Heart right ventricle (tissue), 16 donors: ENCODE data around the gene FARP1. TPM values are rescaled to one million over a fixed set of nuclear protein-coding genes. Genes with fewer than 3 reads are reported as not detected.

Experiments
- ATAC-seq, 8 donors: fragments of 200-7000 bp; cut with Tn5 transposase; one replicate each; pipeline ENCODE4 v1.9.1; 2020; ENCODE audit warnings: mild to moderate bottlenecking in 8 of 8, moderate library complexity in 8 of 8, moderate number of reproducible peaks in 1 of 8
- DNase-seq, 2 donors: peaks; one replicate each; pipeline ENCODE4 v3.0.0-alpha.2; 2020
- H3K27ac ChIP-seq, 10 donors: fragments of 200-600 bp; sonication (generic) in 2 of 10; one replicate each; pipeline versions ENCODE4 v1.5.0 to v1.8.0; 2020 to 2022; ENCODE audit warnings: mild to moderate bottlenecking in 3 of 10
- H3K27me3 ChIP-seq, 7 donors: fragments of 200-600 bp; one replicate each; pipeline ENCODE4 v1.8.0; 2021 to 2022; ENCODE audit warnings: mild to moderate bottlenecking in 2 of 7
- H3K36me3 ChIP-seq, 9 donors: fragments of 200-600 bp; sonication (generic) in 1 of 9; one replicate each; pipeline versions ENCODE4 v1.5.0 to v1.8.0; 2020 to 2022; ENCODE audit warnings: mild to moderate bottlenecking in 2 of 9
- H3K4me1 ChIP-seq, 9 donors: fragments of 200-600 bp; sonication (generic) in 1 of 9; one replicate each; pipeline versions ENCODE4 v1.5.0 to v1.8.0; 2020 to 2022; ENCODE audit warnings: mild to moderate bottlenecking in 4 of 9
- H3K4me3 ChIP-seq, 10 donors: fragments of 200-600 bp; sonication (generic) in 2 of 10; one replicate each; pipeline versions ENCODE4 v1.5.0 to v1.8.0; 2020 to 2022; ENCODE audit warnings: mild to moderate bottlenecking in 7 of 10, moderate library complexity in 2 of 10
- H3K9me3 ChIP-seq, 11 donors: fragments of 200-600 bp in 10 of 11; sonication (generic) in 2 of 11; one replicate each; pipeline versions ENCODE4 v1.5.0 to v1.8.0; 2013 to 2022; ENCODE audit warnings: mild to moderate bottlenecking in 2 of 11, control low read depth in 1 of 11, moderate library complexity in 1 of 11
- WGBS, 2 donors: extraction: QIAGEN DNeasy Blood & Tissue Kit; methylation state at CpG; one replicate each; pipeline ENCODE4 v1.1.7; 2013; ENCODE audit warnings: inconsistent platforms in 1 of 2; 5-methylcytosine and 5-hydroxymethylcytosine counted together
- intact Hi-C, 10 donors: fragments of 100-400 bp; cut with DNase I; formaldehyde crosslinking; loops; one replicate each; pipeline versions ENCODE4 v1.11.1 to v1.14.2; 2022
- polyA plus RNA-seq, 2 donors: library from polyadenylated mRNA; stranded (reverse); fragments of 200-250 nt; gene quantifications; one replicate each; pipeline ENCODE4 v1.2.3, GENCODE V29; 2013
- total RNA-seq, 10 donors: library from RNA; stranded (reverse); fragmentation: NEBNext Ultra II Directional in 3 of 10; extraction: Animal tissue kit (Norgen Biotek cat#: 25700) in 3 of 10; gene quantifications; one replicate each; pipeline versions ENCODE4 v1.2.1 to v1.2.4, GENCODE V29; 2021 to 2023
- TF ChIP-seq, protein P1 (sequence below), 9 donors: fragments of 200-600 bp; sonication (generic) in 2 of 9; IDR thresholded peaks; one replicate each; pipeline versions ENCODE4 v1.5.0 to v1.8.0; 2021 to 2022; ENCODE audit warnings: antibody characterized with exemption in 9 of 9, mild to moderate bottlenecking in 5 of 9, moderate library complexity in 1 of 9
- donor health status: Arrhythmogenic right ventricular cardiomyopathy.
- donor health status: ischemic (EF 13 %, LVEDD 7.1; RV severe dilation, severe dysfunction).
- donor health status: healthy with polysubstance abuse.
- donor health status: DM: no; HTN: yes; CAD: no.
- donor health status: DM: no; HTN: no; CAD: no.
- donor health status: ischemic (EF 25% LVEDD 6.9; RV normal size, moderate dysfunction).
- donor health status: ischemic (EF 25% LVEDD 5.7; RV mildly dilated, moderate dysfunction).
- donor health status: healthy.
- donor health status: DM: yes; HTN: yes; CAD: no.
- donor health status: Ischemic cardiomyopathy.
- donor health status: ischemic (EF 35%, LVEDD 5.7; RV mildly dilated, moderate dysfunction).
- donor health status: nonischemic (EF 11% LVEDD 7.7; RV severe dilation, severe dysfunction).
- donor health status: DM: yes; HTN: yes; CAD: no.
- donor health status: PGD.
- donor health status: ischemic (EF 29% LVEDD 5.4; RV normal size, mild dysfunction).
- donor health status: nonischemic (EF 23%, LVEDD 6.1; RV moderate dilation, normal function).

The FARP1 gene
- total and polyA plus RNA-seq, 12 donors, result 6.9 to 72.9 (median 17.1) TPM

- Histone ChIP-seq H3K27me3 (no peaks in the 10 kb centered on the region), H3K9me3 (no peaks in the 10 kb centered on the region), H3K36me3 (no peaks in the 10 kb centered on the region), H3K4me1 (peaks cover 0 to 31% (median 0%) of the 10 kb centered on the region in 9 donors), H3K4me3 (no peak overlapping the region), H3K27ac (no peak overlapping the region)
- no peak for DNase-seq
- TF ChIP-seq, protein P1, sequence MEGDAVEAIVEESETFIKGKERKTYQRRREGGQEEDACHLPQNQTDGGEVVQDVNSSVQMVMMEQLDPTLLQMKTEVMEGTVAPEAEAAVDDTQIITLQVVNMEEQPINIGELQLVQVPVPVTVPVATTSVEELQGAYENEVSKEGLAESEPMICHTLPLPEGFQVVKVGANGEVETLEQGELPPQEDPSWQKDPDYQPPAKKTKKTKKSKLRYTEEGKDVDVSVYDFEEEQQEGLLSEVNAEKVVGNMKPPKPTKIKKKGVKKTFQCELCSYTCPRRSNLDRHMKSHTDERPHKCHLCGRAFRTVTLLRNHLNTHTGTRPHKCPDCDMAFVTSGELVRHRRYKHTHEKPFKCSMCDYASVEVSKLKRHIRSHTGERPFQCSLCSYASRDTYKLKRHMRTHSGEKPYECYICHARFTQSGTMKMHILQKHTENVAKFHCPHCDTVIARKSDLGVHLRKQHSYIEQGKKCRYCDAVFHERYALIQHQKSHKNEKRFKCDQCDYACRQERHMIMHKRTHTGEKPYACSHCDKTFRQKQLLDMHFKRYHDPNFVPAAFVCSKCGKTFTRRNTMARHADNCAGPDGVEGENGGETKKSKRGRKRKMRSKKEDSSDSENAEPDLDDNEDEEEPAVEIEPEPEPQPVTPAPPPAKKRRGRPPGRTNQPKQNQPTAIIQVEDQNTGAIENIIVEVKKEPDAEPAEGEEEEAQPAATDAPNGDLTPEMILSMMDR (IDR thresholded peaks at IDR 0.05), result no peak
- WGBS, 2 donors, result 92 to 95% methylated on average over 14 of the region's 14 CpGs
- intact Hi-C loops, result no loop called here
- no peak for ATAC-seq
These were observed 146.5 kb downstream of the FARP1 start for GRCh38 chr13:98289339-98289945.

GRCh38 chr13:98290261-98290660 lies 147.4 kb downstream of the FARP1 start:
- ATAC-seq (no peak), DNase-seq (no peak)
- no peaks in the 10 kb centered on the region for H3K27me3 ChIP-seq
- TF ChIP-seq, protein P1 (IDR thresholded peaks at IDR 0.05), result no peak
- 98 to 99% methylated on average over 3 of the region's 3 CpGs for WGBS, 2 donors
- intact Hi-C loops, result no loop called here
- no peaks in the 10 kb centered on the region for H3K36me3 ChIP-seq
- H3K4me1 ChIP-seq, result peaks cover 0 to 26% (median 0%) of the 10 kb centered on the region in 9 donors
- no peaks in the 10 kb centered on the region for H3K9me3 ChIP-seq
- H3K4me3 ChIP-seq, result no peak overlapping the region
- H3K27ac ChIP-seq, result no peak overlapping the region

DNA sequence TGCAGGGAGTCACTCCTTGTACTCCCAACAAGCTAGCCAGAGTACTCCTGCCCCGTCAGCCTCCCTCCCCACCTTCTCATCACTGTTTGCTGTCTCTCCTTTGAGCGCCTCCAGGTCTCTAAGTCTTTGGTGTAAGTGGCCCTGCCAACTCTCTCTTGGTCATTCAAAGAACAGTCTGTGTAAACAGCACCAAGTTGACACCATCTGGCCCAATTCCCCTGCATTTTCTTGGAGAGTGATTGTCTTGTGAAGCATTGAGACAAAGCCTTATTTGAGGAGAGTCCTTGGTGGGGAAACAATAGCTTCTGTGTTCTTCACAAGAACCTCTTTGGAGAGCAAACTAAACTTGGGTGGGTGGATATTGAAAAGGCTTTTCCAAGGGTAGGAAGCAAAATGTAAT lies 148.8 kb downstream of the FARP1 start:
- ATAC-seq (no peak), DNase-seq (no peak)
- intact Hi-C loops, result no loop called here
- H3K4me3 ChIP-seq, result no peak overlapping the region
- H3K9me3 ChIP-seq, result no peaks in the 10 kb centered on the region
- TF ChIP-seq, protein P1 (IDR thresholded peaks at IDR 0.05), result no peak
- no peaks in the 10 kb centered on the region for H3K36me3 ChIP-seq
- no peak overlapping the region for H3K27ac ChIP-seq
- H3K4me1 ChIP-seq, result peaks cover 0 to 24% (median 0%) of the 10 kb centered on the region in 9 donors
- no peaks in the 10 kb centered on the region for H3K27me3 ChIP-seq
- 88 to 92% methylated on average over 2 of the region's 2 CpGs for WGBS, 2 donors

GRCh38 chr13:98293103-98293502 lies 150.2 kb downstream of the FARP1 start:
- 93 to 94% methylated on average over 2 of the region's 2 CpGs for WGBS, 2 donors
- no peaks in the 10 kb centered on the region for H3K27me3 ChIP-seq
- intact Hi-C loops, result no loop called here
- TF ChIP-seq, protein P1 (IDR thresholded peaks at IDR 0.05), result no peak
- no peaks in the 10 kb centered on the region for H3K9me3 ChIP-seq
- H3K4me1 ChIP-seq, result peaks cover 0 to 24% (median 0%) of the 10 kb centered on the region in 9 donors
- DNase-seq (no peak), ATAC-seq (no peak)
- no peak overlapping the region for H3K4me3 ChIP-seq
- H3K36me3 ChIP-seq, result no peaks in the 10 kb centered on the region
- no peak overlapping the region for H3K27ac ChIP-seq
